IMR-90 (cell line): ENCODE data around the gene FCHO1. TPM values are rescaled to one million over a fixed set of nuclear protein-coding genes. Genes with fewer than 3 reads are reported as not detected.

Experiments used
- ATAC-seq: fragments of 200-7000 bp; cut with Tn5 transposase; 2 replicates; pipeline ENCODE4 v1.9.1; 2020; ENCODE audit warnings: low read depth, mild to moderate bottlenecking, moderate library complexity
- BruUV-seq: library from RNA; stranded (reverse); fragments of 400-500 nt; replicated peaks from 2 replicates; lab custom pipeline; 2021; lab: Mats Ljungman, UMichigan
- CTCF ChIA-PET: fragments of 300-600 bp; formaldehyde crosslinking; extraction: SDS; loops from one replicate; lab custom pipeline; 2021; ENCODE audit warnings: antibody characterized with exemption; lab: Yijun Ruan, JAX
- POLR2A ChIA-PET: fragments of 300-600 bp; sonication (Branson Sonifier 250); formaldehyde crosslinking; loops from one replicate; lab custom pipeline; 2022; ENCODE audit warnings: antibody characterized with exemption; ENCODE audit not compliant: unreplicated experiment; lab: Charles Lee
- DNase-seq: peaks from one replicate; pipeline ENCODE4 v3.0.0; 2013
- H2AFZ ChIP-seq: replicated peaks from 2 replicates; pipeline ENCODE3; 2013; ENCODE audit warnings: low read length, mild to moderate bottlenecking; ENCODE audit not compliant: poor library complexity
- H2AK5ac ChIP-seq: 2 replicates; pipeline ENCODE4 v1.6.1; 2013; ENCODE audit warnings: low read depth, low read length, inconsistent platforms
- H2AK9ac ChIP-seq: replicated peaks from 2 replicates; pipeline ENCODE3; 2013; ENCODE audit warnings: mild to moderate bottlenecking, low read depth, low read length, moderate library complexity; ENCODE audit not compliant: poor library complexity
- H2BK120ac ChIP-seq: 2 replicates; pipeline ENCODE4 v1.6.1; 2013; ENCODE audit warnings: low read depth, low read length, inconsistent platforms
- H2BK15ac ChIP-seq: 3 replicates; pipeline ENCODE4 v1.6.1; 2013; ENCODE audit warnings: low read depth, low read length, inconsistent platforms
- H2BK20ac ChIP-seq: 2 replicates; pipeline ENCODE4 v1.6.1; 2013; ENCODE audit warnings: low read depth, mild to moderate bottlenecking, inconsistent platforms, low read length, moderate library complexity
- H2BK5ac ChIP-seq: 2 replicates; pipeline ENCODE4 v1.6.1; 2013; ENCODE audit warnings: mild to moderate bottlenecking, low read depth, low read length, inconsistent platforms; ENCODE audit not compliant: poor library complexity, severe bottlenecking
- H3K14ac ChIP-seq: replicated peaks from 2 replicates; pipeline ENCODE4 v1.6.1; 2013; ENCODE audit warnings: low read depth, low read length, inconsistent platforms
- H3K18ac ChIP-seq: 2 replicates; pipeline ENCODE4 v1.6.1; 2013; ENCODE audit warnings: low read depth, low read length, control low read depth
- H3K23ac ChIP-seq: 2 replicates; pipeline ENCODE4 v1.6.1; 2013; ENCODE audit warnings: low read depth, low read length, inconsistent platforms
- H3K27ac ChIP-seq: 2 replicates; pipeline ENCODE4 v1.5.1; 2013; ENCODE audit warnings: mild to moderate bottlenecking, control low read depth, low read length; ENCODE audit not compliant: insufficient read depth
- H3K27me3 ChIP-seq: 2 replicates; pipeline ENCODE4 v1.6.1; 2013; ENCODE audit warnings: low read length; ENCODE audit not compliant: control insufficient read depth, insufficient read depth
- H3K36me3 ChIP-seq: 2 replicates; pipeline ENCODE4 v1.6.1; 2013; ENCODE audit warnings: low read length, mixed read lengths; ENCODE audit not compliant: control insufficient read depth, insufficient read depth
- H3K4ac ChIP-seq: 2 replicates; pipeline ENCODE4 v1.6.1; 2013; ENCODE audit warnings: low read depth, low read length, inconsistent platforms
- H3K4me1 ChIP-seq: 2 replicates; pipeline ENCODE4 v1.6.1; 2013; ENCODE audit warnings: low read length, mixed read lengths; ENCODE audit not compliant: control insufficient read depth, insufficient read depth
- H3K4me2 ChIP-seq: 2 replicates; pipeline ENCODE4 v1.6.1; 2013; ENCODE audit warnings: low read depth, mild to moderate bottlenecking, control low read depth, low read length, moderate library complexity
- H3K4me3 ChIP-seq: 2 replicates; pipeline ENCODE4 v1.5.1; 2013; ENCODE audit warnings: low read depth, mild to moderate bottlenecking, control low read depth, low read length, moderate library complexity; ENCODE audit not compliant: insufficient read depth
- H3K56ac ChIP-seq: 2 replicates; pipeline ENCODE4 v1.6.1; 2013; ENCODE audit warnings: low read length, inconsistent platforms; ENCODE audit not compliant: insufficient read depth; ENCODE audit errors: extremely low read depth
- H3K79me1 ChIP-seq, 2 experiments: 2 replicates each; pipeline ENCODE4 v1.6.1; 2013; ENCODE audit warnings: low read length in 2 of 2, inconsistent platforms in 1 of 2, low read depth in 1 of 2
- H3K9ac ChIP-seq: 2 replicates; pipeline ENCODE4 v1.6.1; 2013; ENCODE audit warnings: low read depth, low read length, control low read depth
- H3K9me1 ChIP-seq: 2 replicates; pipeline ENCODE4 v1.6.1; 2013; ENCODE audit warnings: low read length, inconsistent platforms; ENCODE audit not compliant: insufficient read depth
- H3K9me3 ChIP-seq: 2 replicates; pipeline ENCODE4 v1.6.1; 2013; ENCODE audit warnings: low read length; ENCODE audit not compliant: control insufficient read depth, insufficient read depth
- H4K20me1 ChIP-seq: 2 replicates; pipeline ENCODE4 v1.6.1; 2013; ENCODE audit warnings: low read length, inconsistent platforms; ENCODE audit not compliant: insufficient read depth
- H4K5ac ChIP-seq: 2 replicates; pipeline ENCODE4 v1.6.1; 2013; ENCODE audit warnings: mild to moderate bottlenecking, low read depth, low read length, control low read depth
- H4K8ac ChIP-seq, 2 experiments: 2 replicates each; pipeline ENCODE4 v1.6.1; 2013; ENCODE audit warnings: low read depth in 2 of 2, low read length in 2 of 2, control low read depth in 1 of 2, inconsistent platforms in 1 of 2
- H4K91ac ChIP-seq: 2 replicates; pipeline ENCODE4 v1.6.1; 2013; ENCODE audit warnings: low read depth, low read length, inconsistent platforms; ENCODE audit not compliant: insufficient read depth
- BHLHE40 ChIP-seq: fragments of 150-350 bp; IDR thresholded peaks from 2 replicates; pipeline ENCODE4 v1.6.1; 2016; ENCODE audit warnings: mild to moderate bottlenecking, low read depth, low read length
- CEBPB ChIP-seq: IDR thresholded peaks from 2 replicates; pipeline ENCODE4 v1.6.1; 2012; ENCODE audit warnings: low read depth, low read length, improper control_type of control experiment
- CTCF ChIP-seq: conservative IDR thresholded peaks from 2 replicates; pipeline ENCODE4 v1.5.1; 2012; ENCODE audit warnings: mild to moderate bottlenecking, low read depth, low read length, improper control_type of control experiment
- FOS ChIP-seq: fragments of 150-350 bp; IDR thresholded peaks from 2 replicates; pipeline ENCODE4 v1.6.1; 2016; ENCODE audit warnings: low read depth, low read length
- MAFK ChIP-seq: IDR thresholded peaks from 2 replicates; pipeline ENCODE4 v1.6.1; 2012; ENCODE audit warnings: low read depth, low read length, improper control_type of control experiment
- MAZ ChIP-seq: IDR thresholded peaks from 2 replicates; pipeline ENCODE4 v1.6.1; 2012; ENCODE audit warnings: low read depth, mild to moderate bottlenecking, low read length, improper control_type of control experiment, moderate library complexity, borderline replicate concordance
- MXI1 ChIP-seq: IDR thresholded peaks from 2 replicates; pipeline ENCODE4 v1.6.1; 2012; ENCODE audit warnings: low read depth, mild to moderate bottlenecking, low read length, moderate library complexity, borderline replicate concordance
- NFE2L2 ChIP-seq: fragments of 150-350 bp; IDR thresholded peaks from 2 replicates; pipeline ENCODE4 v1.6.1; 2016; ENCODE audit warnings: low read depth, mild to moderate bottlenecking, low read length
- POLR2A ChIP-seq: IDR thresholded peaks from 2 replicates; pipeline ENCODE4 v1.6.1; 2012; ENCODE audit warnings: mild to moderate bottlenecking, low read depth, low read length
- RAD21 ChIP-seq: IDR thresholded peaks from 2 replicates; pipeline ENCODE4 v1.6.1; 2012; ENCODE audit warnings: low read length, improper control_type of control experiment
- RCOR1 ChIP-seq: IDR thresholded peaks from 2 replicates; pipeline ENCODE4 v1.6.1; 2012; ENCODE audit warnings: mild to moderate bottlenecking, low read length, improper control_type of control experiment; ENCODE audit not compliant: insufficient replicate concordance
- RFX5 ChIP-seq: IDR thresholded peaks from 2 replicates; pipeline ENCODE4 v1.8.0; 2012; ENCODE audit warnings: low read depth, mild to moderate bottlenecking, low read length, moderate library complexity
- SMC3 ChIP-seq: fragments of 150-350 bp; IDR thresholded peaks from 2 replicates; pipeline ENCODE4 v1.6.1; 2016; ENCODE audit warnings: low read depth, mild to moderate bottlenecking, antibody characterized with exemption, low read length, moderate library complexity
- WGBS, 2 experiments: methylation state at CpG; one replicate each; pipeline versions ENCODE4 v1.1.5 to v1.1.7; 2013; ENCODE audit warnings: missing lambda C conversion rate in 2 of 2; ENCODE audit not compliant: insufficient read length in 1 of 2; ENCODE audit errors: extremely low coverage in 2 of 2; 5-methylcytosine and 5-hydroxymethylcytosine counted together
- dilution Hi-C: fragments of 300-500 bp; cut with HindIII; formaldehyde crosslinking; loops from one replicate; pipeline ENCODE4 v1.14.3; 2018; ENCODE audit warnings: low sequenced_read_pairs; ENCODE audit not compliant: unreplicated experiment
- in situ Hi-C: fragments of 300-500 bp; cut with MboI; formaldehyde crosslinking; loops from 3 replicates; pipeline ENCODE4 v1.14.3; 2019; ENCODE audit warnings: low sequenced_read_pairs, inconsistent platforms, mixed read lengths
- intact Hi-C: fragments of 100-400 bp; cut with micrococcal nuclease; formaldehyde crosslinking; loops from 2 replicates; pipeline ENCODE4 v1.10.0; 2022
- polyA plus RNA-seq, 3 experiments: library from polyadenylated mRNA; depleted of rRNA; stranded (reverse); fragments of >200 nt; gene quantifications; 2 replicates each; pipeline ENCODE4 v1.2.3, GENCODE V29; 2012; ENCODE audit warnings: low replicate concordance in 1 of 3
- total RNA-seq: library from RNA; depleted of rRNA; stranded (reverse); fragments of >200 nt; gene quantifications from 2 replicates; pipeline ENCODE4 v1.2.3, GENCODE V29; 2012
- TF ChIP-seq, protein P1 (sequence below): fragments of 150-350 bp; IDR thresholded peaks from 2 replicates; pipeline ENCODE4 v1.6.1; 2017; ENCODE audit warnings: mild to moderate bottlenecking, antibody characterized with exemption, low read length, low read depth
- TF ChIP-seq, protein P2 (sequence below): fragments of 150-350 bp; IDR thresholded peaks from 2 replicates; pipeline ENCODE4 v1.6.1; 2016; ENCODE audit warnings: low read depth, mild to moderate bottlenecking, low read length, moderate library complexity, borderline replicate concordance

The FCHO1 gene
- total and polyA plus RNA-seq, 2 of the 4 experiments (the other 2 are of a cell fraction), result 0.18 to 1.0 TPM

DNA sequence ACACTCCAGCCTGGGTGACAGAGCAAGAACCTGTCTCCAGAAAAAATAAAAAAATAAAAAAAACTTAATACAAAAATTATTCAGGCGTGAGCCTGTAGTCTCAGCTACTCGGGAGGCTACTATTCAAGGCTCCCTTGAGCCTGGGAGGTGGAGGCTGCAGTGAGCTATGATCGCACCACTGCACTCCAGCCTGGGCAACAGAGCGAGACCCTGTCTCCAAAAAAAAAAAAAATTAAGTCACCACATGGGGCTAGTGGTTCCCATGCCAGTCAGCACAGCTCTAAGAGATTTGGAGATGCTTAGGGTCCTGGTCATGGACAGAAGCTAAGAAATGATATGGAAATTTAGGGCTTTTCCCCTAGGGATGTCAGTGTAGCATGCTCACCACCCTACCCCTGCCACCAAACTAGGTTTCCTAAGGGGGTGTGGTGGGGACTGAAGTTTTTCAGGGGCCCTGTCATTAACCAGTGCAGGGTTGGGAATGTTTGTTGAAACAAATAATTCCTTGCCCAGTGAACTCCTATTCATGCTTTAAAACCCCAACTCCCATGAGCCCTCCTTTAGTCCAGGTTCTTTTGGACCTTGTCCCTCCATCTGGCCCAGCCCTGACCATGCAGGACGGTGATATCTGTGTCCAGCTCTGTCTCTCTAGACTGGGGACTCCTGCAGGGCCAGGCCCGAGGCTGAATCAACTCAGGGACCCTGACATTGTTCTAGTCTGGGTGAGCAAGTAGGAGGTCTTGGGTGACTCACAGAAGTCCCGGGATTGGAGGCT is 1.8 kb downstream of the FCHO1 start:
- no peak overlapping the region for H2BK20ac ChIP-seq
- POLR2A ChIA-PET, result no interaction called here
- no peak overlapping the region for H2AK5ac ChIP-seq
- H3K79me1 ChIP-seq, result no peaks in the 10 kb centered on the region
- H3K4ac ChIP-seq, result no peak overlapping the region
- BruUV-seq, result no TSS peak
- dilution Hi-C loops, result no loop called here
- H3K27ac ChIP-seq, result no peak overlapping the region
- no peak overlapping the region for H3K14ac ChIP-seq
- no peak overlapping the region for H3K4me2 ChIP-seq
- ATAC-seq (no peak), DNase-seq (no peak)
- intact Hi-C loops, result no loop called here
- H2AK9ac ChIP-seq, result no peak overlapping the region
- H3K56ac ChIP-seq, result no peak overlapping the region
- no peak overlapping the region for H2BK120ac ChIP-seq
- no peak overlapping the region for H2BK15ac ChIP-seq
- no peaks in the 10 kb centered on the region for H3K9me1 ChIP-seq
- no peaks in the 10 kb centered on the region for H3K36me3 ChIP-seq
- no peak overlapping the region for H4K91ac ChIP-seq
- no peak overlapping the region for H3K9ac ChIP-seq
- no peak overlapping the region for H3K23ac ChIP-seq
- H3K9me3 ChIP-seq, result no peaks in the 10 kb centered on the region
- H3K18ac ChIP-seq, result no peak overlapping the region
- no peak overlapping the region for H2AFZ ChIP-seq
- WGBS, 2 experiments, result 67% methylated on average over 2 of the region's 7 CpGs; no CpG with 5 or more reads in 1 of the 2 experiments
- in situ Hi-C loops, result no loop called here
- H3K4me3 ChIP-seq, result no peak overlapping the region
- no peak overlapping the region for H4K8ac ChIP-seq
- H3K27me3 ChIP-seq, result peaks cover 15% of the 10 kb centered on the region; the same call in 1 of the 2 replicates
- no peak overlapping the region for H4K5ac ChIP-seq
- H2BK5ac ChIP-seq, result no peak overlapping the region
- CTCF ChIA-PET, result interaction anchor here (0.6 to 1.8 kb wide), 3 partner anchors 12 to 106 kb away, joined by 3 to 5 read pairs (median 4); no protein-coding TSS in a partner anchor
- H3K4me1 ChIP-seq, result no peaks in the 10 kb centered on the region
- H4K20me1 ChIP-seq, result no peaks in the 10 kb centered on the region
- no peak for TF ChIP-seq FOS
- TF ChIP-seq, protein P1, sequence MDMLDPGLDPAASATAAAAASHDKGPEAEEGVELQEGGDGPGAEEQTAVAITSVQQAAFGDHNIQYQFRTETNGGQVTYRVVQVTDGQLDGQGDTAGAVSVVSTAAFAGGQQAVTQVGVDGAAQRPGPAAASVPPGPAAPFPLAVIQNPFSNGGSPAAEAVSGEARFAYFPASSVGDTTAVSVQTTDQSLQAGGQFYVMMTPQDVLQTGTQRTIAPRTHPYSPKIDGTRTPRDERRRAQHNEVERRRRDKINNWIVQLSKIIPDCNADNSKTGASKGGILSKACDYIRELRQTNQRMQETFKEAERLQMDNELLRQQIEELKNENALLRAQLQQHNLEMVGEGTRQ, result no peak
- TF ChIP-seq SMC3, result no peak
- TF ChIP-seq, protein P2, sequence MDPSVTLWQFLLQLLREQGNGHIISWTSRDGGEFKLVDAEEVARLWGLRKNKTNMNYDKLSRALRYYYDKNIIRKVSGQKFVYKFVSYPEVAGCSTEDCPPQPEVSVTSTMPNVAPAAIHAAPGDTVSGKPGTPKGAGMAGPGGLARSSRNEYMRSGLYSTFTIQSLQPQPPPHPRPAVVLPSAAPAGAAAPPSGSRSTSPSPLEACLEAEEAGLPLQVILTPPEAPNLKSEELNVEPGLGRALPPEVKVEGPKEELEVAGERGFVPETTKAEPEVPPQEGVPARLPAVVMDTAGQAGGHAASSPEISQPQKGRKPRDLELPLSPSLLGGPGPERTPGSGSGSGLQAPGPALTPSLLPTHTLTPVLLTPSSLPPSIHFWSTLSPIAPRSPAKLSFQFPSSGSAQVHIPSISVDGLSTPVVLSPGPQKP, result no peak
- TF ChIP-seq RAD21, result no peak
- TF ChIP-seq POLR2A, result no peak
- no peak for TF ChIP-seq CTCF
- TF ChIP-seq CEBPB, result no peak
- no peak for TF ChIP-seq MXI1
- no peak for TF ChIP-seq RFX5
- TF ChIP-seq NFE2L2, result no peak
- no peak for TF ChIP-seq RCOR1
- TF ChIP-seq MAZ, result no peak
- no peak for TF ChIP-seq MAFK
- no peak for TF ChIP-seq BHLHE40
